Mucosa of rectum (tissue), 2 donors: ENCODE data around the gene ADAMTS16.

Experiments used
- H3K27ac ChIP-seq, 2 donors: one replicate each; pipeline ENCODE4 v1.7.0; 2013; ENCODE audit warnings: inconsistent platforms in 2 of 2, low read depth in 2 of 2, low read length in 2 of 2
- H3K27me3 ChIP-seq, 2 donors: one replicate each; pipeline ENCODE4 v1.7.0; 2013; ENCODE audit warnings: low read length in 2 of 2; ENCODE audit not compliant: control insufficient read depth in 2 of 2, insufficient read depth in 2 of 2
- H3K36me3 ChIP-seq, 2 donors: one replicate each; pipeline ENCODE4 v1.7.0; 2013; ENCODE audit warnings: low read length in 2 of 2; ENCODE audit not compliant: control insufficient read depth in 2 of 2, insufficient read depth in 2 of 2
- H3K4me1 ChIP-seq, 2 donors: one replicate each; pipeline ENCODE4 v1.7.0; 2013; ENCODE audit warnings: low read length in 2 of 2, mild to moderate bottlenecking in 1 of 2; ENCODE audit not compliant: control insufficient read depth in 2 of 2, insufficient read depth in 2 of 2
- H3K4me3 ChIP-seq, 2 donors: one replicate each; pipeline ENCODE4 v1.7.0; 2013; ENCODE audit warnings: low read length in 2 of 2
- H3K9ac ChIP-seq, 2 donors: one replicate each; pipeline ENCODE4 v1.7.0; 2013; ENCODE audit warnings: low read length in 2 of 2, low read depth in 1 of 2, mild to moderate bottlenecking in 1 of 2
- H3K9me3 ChIP-seq, 2 donors: one replicate each; pipeline ENCODE4 v1.7.0; 2013; ENCODE audit warnings: low read length in 2 of 2; ENCODE audit not compliant: control insufficient read depth in 2 of 2
- donor health status: healthy.
- donor health status: Normal muscosa, but diverticular disease.

Gene ADAMTS16

DNA sequence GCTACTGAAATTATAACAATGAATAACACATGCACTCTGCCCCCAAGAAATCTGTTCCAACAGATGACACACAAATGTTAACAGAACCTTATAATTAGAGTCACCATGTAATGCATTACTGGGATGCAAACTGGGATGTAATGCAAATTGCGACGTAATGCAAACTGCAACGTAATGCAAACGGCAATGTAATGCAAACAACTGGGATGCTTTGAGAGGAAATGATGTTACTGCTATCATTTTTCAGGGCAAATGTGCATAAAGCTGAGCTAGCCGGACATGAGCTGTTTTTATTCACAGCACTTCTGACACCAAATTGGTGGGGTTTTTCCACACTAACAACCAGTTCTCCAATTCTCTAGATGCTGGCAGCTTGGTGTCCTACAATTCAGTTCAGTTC is 117.2 kb downstream of the ADAMTS16 start:
- Histone ChIP-seq H3K4me1 (no peaks in the 10 kb centered on the region), H3K9ac (no peak overlapping the region), H3K9me3 (no peaks in the 10 kb centered on the region)

DNA sequence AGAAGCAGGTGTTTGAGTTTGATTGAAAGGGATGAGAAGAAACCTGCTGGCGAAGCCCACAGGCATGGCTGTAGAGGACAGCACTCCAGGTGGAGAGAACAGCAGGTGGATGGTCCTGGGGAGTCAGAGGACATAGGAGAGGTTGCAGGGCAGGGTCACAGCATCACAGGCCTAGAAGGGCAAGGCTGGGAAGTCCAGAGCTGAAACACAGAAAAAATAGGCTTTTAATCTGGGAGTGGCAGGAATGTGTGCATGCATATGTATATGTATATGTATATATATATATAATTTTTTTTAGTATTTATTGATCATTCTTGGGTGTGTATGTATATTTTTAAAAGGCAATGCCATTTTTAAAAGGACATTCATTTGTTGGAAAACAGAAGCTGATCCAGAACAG is 118.4 kb downstream of the ADAMTS16 start:
- Histone ChIP-seq H3K4me3 (no peak overlapping the region), H3K36me3 (no peaks in the 10 kb centered on the region), H3K27me3 (no peaks in the 10 kb centered on the region), H3K4me1 (no peaks in the 10 kb centered on the region), H3K9ac (no peak overlapping the region), H3K27ac (no peak overlapping the region), H3K9me3 (no peaks in the 10 kb centered on the region)

More for the DNA sequence above, 117.2 kb downstream of the ADAMTS16 start:
- Histone ChIP-seq H3K27ac (no peak overlapping the region), H3K4me3 (no peak overlapping the region), H3K27me3 (no peaks in the 10 kb centered on the region), H3K36me3 (no peaks in the 10 kb centered on the region)

DNA sequence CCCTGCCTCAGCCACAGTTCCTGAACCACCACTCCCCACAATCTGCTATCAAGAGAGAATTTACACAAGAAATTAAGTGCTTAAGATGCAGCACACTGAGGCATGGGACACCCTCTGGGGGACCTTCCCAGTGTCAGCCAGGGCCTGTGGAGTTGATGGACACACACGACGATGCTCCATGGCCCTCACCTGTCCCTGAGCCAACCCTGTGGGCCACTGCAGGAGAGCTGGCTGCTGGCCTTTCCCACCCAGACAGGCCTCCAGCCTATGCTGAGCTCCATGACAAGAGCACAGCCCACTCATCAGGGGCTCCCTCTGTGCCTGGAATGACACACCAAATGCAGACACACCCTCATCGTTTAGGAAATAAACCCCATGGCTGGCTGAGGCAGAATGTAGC is 124.6 kb downstream of the ADAMTS16 start:
- no peaks in the 10 kb centered on the region for H3K9me3 ChIP-seq
- H3K9ac ChIP-seq, result no peak overlapping the region
- no peaks in the 10 kb centered on the region for H3K36me3 ChIP-seq
- no peak overlapping the region for H3K27ac ChIP-seq
- no peaks in the 10 kb centered on the region for H3K4me1 ChIP-seq
- H3K4me3 ChIP-seq, result no peak overlapping the region
- no peaks in the 10 kb centered on the region for H3K27me3 ChIP-seq

DNA sequence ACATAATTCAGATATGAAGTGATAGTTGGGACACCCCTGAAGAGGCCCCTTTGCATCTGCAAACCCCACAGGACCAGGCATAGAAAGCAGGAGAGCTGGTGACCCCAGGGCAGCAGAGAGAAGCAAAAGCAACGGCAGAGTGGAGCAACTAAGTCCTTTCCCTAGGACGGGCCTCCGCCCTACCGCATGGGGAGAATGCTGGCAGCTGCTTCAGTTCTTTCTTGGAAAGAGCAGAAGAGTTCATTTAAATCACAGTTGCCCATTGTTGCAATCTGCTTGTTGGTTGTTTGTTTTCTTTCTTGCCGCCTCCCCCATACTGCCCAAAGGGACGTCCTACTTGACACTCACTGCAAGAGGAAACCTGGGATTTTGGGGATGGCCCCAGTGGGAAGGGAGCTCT is 126.2 kb downstream of the ADAMTS16 start:
- no peak overlapping the region for H3K27ac ChIP-seq
- H3K9ac ChIP-seq, result no peak overlapping the region
- H3K9me3 ChIP-seq, result no peaks in the 10 kb centered on the region
- no peak overlapping the region for H3K4me3 ChIP-seq
- H3K4me1 ChIP-seq, result no peaks in the 10 kb centered on the region
- no peaks in the 10 kb centered on the region for H3K27me3 ChIP-seq
- H3K36me3 ChIP-seq, result no peaks in the 10 kb centered on the region

DNA sequence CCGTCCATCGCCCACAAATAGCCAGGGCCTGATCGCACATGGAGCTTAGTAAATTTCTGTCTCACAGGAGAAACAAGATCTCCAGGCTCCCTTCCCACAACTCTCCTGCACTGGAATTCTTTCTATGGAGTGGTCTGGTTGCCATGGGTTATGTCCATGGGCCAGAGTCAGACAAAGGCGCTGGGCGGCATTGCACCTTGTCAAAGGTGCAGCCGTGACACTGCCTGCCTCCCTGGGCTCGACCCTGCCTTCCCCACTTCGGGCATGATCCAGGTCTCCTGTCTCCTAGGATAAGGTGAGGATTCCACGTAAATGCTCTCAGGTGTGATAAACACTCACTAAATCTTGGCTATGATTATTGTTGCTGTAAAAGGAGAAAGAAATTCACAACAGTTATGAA is 130.0 kb downstream of the ADAMTS16 start:
- Histone ChIP-seq H3K36me3 (no peaks in the 10 kb centered on the region), H3K4me3 (no peak overlapping the region), H3K9me3 (no peaks in the 10 kb centered on the region), H3K4me1 (no peaks in the 10 kb centered on the region), H3K27me3 (no peaks in the 10 kb centered on the region), H3K9ac (no peak overlapping the region), H3K27ac (no peak overlapping the region)

DNA sequence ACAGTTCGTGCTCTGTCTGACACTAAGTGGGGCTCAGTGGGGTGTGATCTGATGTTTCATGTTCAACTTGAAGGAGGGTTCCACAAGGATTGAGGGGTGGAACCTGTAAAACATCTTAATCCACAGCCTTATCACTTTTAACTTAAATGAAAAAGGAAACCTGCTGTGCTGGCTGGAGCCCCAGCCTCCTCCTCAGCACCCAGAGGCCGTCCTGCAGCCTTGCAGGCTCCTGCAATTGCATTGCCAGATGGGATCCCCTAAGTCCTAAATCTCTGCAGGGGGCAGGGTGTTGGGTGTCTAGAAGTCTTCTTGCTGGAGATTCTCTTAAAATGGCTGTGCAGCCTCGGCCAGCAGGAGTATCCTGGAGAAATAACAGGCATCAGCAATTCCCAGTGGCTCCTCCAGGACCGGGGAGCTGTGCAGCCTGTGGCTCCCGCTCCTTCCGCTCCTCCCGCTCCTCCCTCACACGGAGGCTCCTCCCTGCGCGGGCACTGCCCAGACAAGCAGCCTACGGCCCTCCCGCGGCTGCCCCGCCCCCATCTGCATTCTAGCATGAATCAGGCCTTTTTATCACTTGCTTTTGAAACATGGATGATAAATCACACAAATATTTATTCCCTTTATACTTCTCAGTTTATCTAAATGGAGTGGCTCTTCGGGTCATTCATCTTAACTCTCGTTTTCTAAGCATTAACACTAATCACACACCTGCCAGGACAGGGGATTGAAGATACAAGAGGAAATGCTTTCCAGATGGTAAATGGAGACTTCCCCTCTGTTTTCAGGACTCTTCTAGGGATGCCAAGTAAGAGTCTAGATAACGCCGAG is 131.0 kb downstream of the ADAMTS16 start:
- Histone ChIP-seq H3K27ac (no peak overlapping the region), H3K36me3 (no peaks in the 10 kb centered on the region), H3K4me3 (no peak overlapping the region), H3K9me3 (no peaks in the 10 kb centered on the region), H3K27me3 (no peaks in the 10 kb centered on the region), H3K4me1 (no peaks in the 10 kb centered on the region), H3K9ac (no peak overlapping the region)

DNA sequence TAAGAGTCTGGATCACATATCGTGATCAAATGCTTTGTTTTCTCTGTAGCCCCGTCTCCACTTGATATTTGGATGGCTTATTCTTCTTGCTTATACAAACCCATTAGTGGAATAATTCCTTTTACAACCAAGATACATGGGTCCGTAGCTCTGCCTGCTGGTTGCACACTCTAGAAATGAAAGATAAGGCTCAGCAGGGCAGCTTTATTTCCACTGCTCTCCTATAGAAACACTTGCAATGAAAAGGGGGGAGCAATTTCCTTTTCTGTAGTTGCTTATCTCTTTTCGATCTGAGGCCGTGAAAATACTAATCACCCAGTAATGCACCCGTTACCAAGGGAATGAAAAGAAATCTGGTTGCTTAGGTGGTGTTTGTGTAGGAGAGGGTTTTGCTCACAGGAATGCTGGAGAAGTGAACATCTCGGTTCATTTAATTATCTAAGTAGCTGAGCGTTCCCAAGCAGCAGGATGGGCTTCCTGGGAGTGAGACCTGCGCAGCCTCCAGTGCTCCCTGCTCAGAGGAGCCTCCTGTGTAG is 131.7 kb downstream of the ADAMTS16 start:
- Histone ChIP-seq H3K9ac (no peak overlapping the region), H3K4me1 (no peaks in the 10 kb centered on the region), H3K36me3 (no peaks in the 10 kb centered on the region), H3K4me3 (no peak overlapping the region), H3K9me3 (no peaks in the 10 kb centered on the region), H3K27ac (no peak overlapping the region), H3K27me3 (no peaks in the 10 kb centered on the region)

DNA sequence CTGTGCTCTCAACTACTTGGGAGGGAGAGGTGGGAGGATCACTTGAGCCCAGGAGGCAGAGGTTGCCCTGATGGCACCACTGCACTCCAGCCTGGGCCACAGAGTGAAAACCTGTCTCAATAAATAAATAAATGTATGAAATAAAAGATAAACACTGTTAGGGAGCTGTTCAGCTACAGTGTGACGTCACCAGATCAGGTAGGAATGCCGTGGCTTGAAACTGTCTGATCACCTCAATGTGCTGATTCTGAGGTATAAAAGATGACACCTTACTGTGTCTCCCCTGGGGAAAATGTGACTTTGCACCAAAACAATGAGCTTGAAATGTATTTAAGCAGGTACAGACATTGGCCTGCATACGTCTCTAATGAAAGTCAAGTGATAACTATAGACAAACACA is 133.3 kb downstream of the ADAMTS16 start:
- H3K27ac ChIP-seq, result no peak overlapping the region
- no peaks in the 10 kb centered on the region for H3K9me3 ChIP-seq
- no peak overlapping the region for H3K4me3 ChIP-seq

DNA sequence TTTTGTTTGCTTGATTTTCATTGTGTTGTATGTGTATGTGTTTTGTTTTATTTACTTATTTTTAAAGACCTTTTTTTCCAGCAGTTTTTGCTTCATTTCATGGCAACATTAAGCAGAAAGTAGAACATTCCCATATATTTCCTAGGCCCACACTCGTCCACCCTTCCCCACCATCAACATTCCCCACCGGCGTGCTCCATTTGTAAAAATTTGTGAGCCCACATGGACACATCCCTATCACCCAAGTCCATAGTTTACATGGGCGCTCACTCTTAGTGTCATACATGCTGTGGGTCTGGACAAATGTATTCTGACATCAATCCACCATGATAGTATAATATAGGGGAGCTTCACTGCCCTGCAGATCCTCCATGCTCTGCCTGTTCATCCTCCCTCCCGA is 133.8 kb downstream of the ADAMTS16 start:
- H3K9ac ChIP-seq, result no peak overlapping the region
- no peak overlapping the region for H3K27ac ChIP-seq
- H3K27me3 ChIP-seq, result no peaks in the 10 kb centered on the region
- no peak overlapping the region for H3K4me3 ChIP-seq
- no peaks in the 10 kb centered on the region for H3K36me3 ChIP-seq
- no peaks in the 10 kb centered on the region for H3K9me3 ChIP-seq
- no peaks in the 10 kb centered on the region for H3K4me1 ChIP-seq

More for the DNA sequence above, 133.3 kb downstream of the ADAMTS16 start:
- no peak overlapping the region for H3K9ac ChIP-seq
- no peaks in the 10 kb centered on the region for H3K27me3 ChIP-seq
- H3K36me3 ChIP-seq, result no peaks in the 10 kb centered on the region
- no peaks in the 10 kb centered on the region for H3K4me1 ChIP-seq

DNA sequence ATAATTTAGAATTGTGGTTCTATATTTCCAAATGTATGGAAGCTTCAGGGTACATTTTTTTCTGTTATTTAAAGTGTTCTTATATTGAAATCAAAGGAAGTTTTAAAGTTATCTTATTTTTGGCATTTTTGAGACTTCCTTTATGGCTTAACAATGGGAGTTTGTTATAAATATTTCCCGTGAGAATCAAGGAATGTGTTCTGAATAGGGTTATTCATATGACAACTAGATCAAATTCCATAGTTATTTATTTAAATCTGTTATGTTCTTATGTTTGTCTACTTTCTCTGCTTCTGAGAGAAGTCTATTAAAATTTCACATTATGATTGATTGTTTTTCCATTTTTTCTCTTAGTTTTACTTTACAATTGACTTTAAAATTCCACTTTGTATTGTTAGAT is 135.1 kb downstream of the ADAMTS16 start:
- Histone ChIP-seq H3K4me1 (no peaks in the 10 kb centered on the region), H3K9ac (no peak overlapping the region), H3K36me3 (no peaks in the 10 kb centered on the region), H3K27me3 (no peaks in the 10 kb centered on the region), H3K9me3 (no peaks in the 10 kb centered on the region), H3K27ac (no peak overlapping the region), H3K4me3 (no peak overlapping the region)
